ENCODE data around the gene TICAM2.

The TICAM2 gene

GRCh38 chr5:115599924-115600323 lies 2.4 kb downstream of the TICAM2 start:
- DNase-seq (ENCODE audit: low spot score): no peak
- TF ChIP-seq, protein P1, sequence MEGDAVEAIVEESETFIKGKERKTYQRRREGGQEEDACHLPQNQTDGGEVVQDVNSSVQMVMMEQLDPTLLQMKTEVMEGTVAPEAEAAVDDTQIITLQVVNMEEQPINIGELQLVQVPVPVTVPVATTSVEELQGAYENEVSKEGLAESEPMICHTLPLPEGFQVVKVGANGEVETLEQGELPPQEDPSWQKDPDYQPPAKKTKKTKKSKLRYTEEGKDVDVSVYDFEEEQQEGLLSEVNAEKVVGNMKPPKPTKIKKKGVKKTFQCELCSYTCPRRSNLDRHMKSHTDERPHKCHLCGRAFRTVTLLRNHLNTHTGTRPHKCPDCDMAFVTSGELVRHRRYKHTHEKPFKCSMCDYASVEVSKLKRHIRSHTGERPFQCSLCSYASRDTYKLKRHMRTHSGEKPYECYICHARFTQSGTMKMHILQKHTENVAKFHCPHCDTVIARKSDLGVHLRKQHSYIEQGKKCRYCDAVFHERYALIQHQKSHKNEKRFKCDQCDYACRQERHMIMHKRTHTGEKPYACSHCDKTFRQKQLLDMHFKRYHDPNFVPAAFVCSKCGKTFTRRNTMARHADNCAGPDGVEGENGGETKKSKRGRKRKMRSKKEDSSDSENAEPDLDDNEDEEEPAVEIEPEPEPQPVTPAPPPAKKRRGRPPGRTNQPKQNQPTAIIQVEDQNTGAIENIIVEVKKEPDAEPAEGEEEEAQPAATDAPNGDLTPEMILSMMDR (IDR thresholded peaks at IDR 0.05; ENCODE audit: borderline replicate concordance, control extremely low read depth, extremely low read depth, insufficient read depth, missing control alignments): no peak
- in situ Hi-C loops (cut with MboI; ENCODE audit: low sequenced_read_pairs, unreplicated experiment): loop anchor here (25.0 kb wide), 2 partner anchors 288 to 513 kb away; no protein-coding TSS in a partner anchor

DNA sequence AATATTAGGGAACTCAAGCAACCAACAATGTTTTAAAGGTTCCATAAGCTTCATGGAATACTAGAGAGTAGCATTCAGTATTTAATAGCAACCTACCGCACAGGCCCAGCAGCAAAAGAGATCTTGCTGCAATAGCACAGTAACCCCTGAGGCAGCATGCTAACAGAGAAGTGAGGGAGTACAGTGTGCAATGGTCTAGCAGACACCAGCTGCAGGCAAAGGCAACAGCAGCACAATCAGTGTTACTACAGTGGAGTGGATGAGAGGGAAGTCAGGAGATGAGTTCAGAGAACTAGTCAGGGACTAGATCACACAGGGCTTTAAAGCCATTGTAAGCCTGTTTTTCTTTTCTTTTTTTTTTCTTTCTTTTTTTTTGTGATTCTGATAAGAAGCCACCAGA lies 2.8 kb downstream of the TICAM2 start:
- peak; percentile 41 for DNase-seq (ENCODE audit: low spot score)
- in situ Hi-C loops (cut with MboI; ENCODE audit: low sequenced_read_pairs, unreplicated experiment): loop anchor here (25.0 kb wide), 2 partner anchors 287 to 512 kb away; no protein-coding TSS in a partner anchor
- TF ChIP-seq, protein P1 (IDR thresholded peaks at IDR 0.05; ENCODE audit: borderline replicate concordance, control extremely low read depth, extremely low read depth, insufficient read depth, missing control alignments): no peak

DNA sequence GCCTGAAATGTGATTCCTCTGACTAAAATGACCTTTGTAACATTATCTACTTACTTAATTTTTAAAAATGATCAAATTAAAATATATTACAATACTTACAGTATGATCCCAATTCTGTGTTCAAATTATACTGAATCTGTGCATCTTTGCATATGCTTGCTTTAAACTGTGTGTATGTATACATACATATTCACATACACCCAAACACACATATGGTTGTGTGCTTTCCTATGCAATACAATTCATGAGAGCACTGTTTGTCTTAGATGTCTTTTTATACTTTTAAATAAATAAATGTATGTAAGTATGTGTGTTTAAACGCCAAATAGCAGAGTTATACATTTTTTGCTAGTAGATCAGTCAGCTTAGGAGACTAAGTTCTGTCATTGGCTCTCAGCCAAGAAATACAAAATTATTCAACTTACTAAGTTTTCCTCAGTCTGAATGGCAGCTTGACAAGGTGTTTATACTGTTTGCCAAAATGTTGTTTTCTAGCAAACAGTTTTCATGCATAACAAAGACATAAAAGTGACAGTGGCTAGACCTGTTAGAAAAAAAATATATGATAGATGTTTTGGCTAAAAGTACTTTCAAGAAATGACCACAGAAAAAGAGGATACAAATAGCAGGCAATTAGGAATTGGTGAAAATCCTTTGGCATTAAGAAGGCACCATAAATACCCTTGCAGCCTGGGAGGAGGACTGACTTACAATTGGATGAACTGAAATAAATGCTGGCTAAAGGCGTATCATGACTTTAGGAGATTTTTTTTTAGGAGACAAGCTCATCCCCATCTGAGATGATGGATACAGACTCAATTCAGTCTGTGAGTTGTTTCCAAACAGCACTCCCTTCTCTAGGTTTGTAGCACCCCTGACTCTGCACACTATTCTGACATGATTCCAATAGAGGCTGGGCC lies 7.9 kb downstream of the TICAM2 start:
- in situ Hi-C loops (cut with MboI; ENCODE audit: low sequenced_read_pairs, unreplicated experiment): loop anchor here (25.0 kb wide), 2 partner anchors 282 to 507 kb away; no protein-coding TSS in a partner anchor
- DNase-seq (ENCODE audit: low spot score): no peak
- TF ChIP-seq, protein P1 (IDR thresholded peaks at IDR 0.05; ENCODE audit: borderline replicate concordance, control extremely low read depth, extremely low read depth, insufficient read depth, missing control alignments): no peak

DNA sequence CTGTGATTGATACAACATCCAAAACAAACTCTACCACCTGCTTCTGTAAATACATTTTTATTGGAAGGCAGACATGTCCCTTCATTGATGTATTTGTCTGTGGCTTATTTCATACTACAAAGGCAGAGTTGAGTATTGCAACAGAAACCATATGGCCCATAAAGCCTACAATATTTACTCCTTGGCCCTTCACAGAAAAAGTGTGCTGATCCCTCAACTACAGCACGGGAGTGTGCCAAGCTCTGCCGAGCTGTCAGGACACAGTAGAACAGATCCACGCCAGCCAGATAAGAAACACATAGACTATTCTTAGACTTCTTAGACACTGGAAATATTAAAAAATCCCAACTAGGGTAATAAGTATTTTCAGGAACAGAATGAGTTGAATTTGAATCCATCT lies 13.2 kb downstream of the TICAM2 start:
- TF ChIP-seq, protein P1 (IDR thresholded peaks at IDR 0.05; ENCODE audit: borderline replicate concordance, control extremely low read depth, extremely low read depth, insufficient read depth, missing control alignments): no peak
- DNase-seq (ENCODE audit: low spot score): no peak
- in situ Hi-C loops (cut with MboI; ENCODE audit: low sequenced_read_pairs, unreplicated experiment): loop anchor here (25.0 kb wide), 2 partner anchors 277 to 502 kb away; no protein-coding TSS in a partner anchor

DNA sequence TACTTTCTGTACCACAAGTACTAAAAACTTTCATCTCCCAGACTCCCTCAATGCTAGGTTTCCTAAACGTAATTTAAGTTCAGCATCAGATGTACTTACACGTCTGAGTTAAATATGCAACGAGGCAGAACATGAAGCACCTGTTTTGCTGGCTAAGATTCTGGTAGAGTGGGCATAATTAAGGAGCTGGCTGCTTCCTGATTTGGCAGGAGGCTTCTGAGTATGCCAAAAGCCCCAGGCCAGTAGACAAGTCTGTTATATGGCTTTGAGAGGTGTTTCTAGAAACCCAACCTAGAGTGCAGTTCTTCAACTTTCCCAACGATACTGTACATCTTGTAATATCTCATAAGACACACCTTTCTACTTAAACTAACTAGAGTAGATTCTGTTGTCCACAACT lies 13.6 kb downstream of the TICAM2 start:
- in situ Hi-C loops (cut with MboI; ENCODE audit: low sequenced_read_pairs, unreplicated experiment): loop anchor here (25.0 kb wide), 2 partner anchors 276 to 501 kb away; no protein-coding TSS in a partner anchor
- TF ChIP-seq, protein P1 (IDR thresholded peaks at IDR 0.05; ENCODE audit: borderline replicate concordance, control extremely low read depth, extremely low read depth, insufficient read depth, missing control alignments): no peak
- DNase-seq (ENCODE audit: low spot score): no peak

- TF ChIP-seq, protein P1 (IDR thresholded peaks at IDR 0.05; ENCODE audit: borderline replicate concordance, control extremely low read depth, extremely low read depth, insufficient read depth, missing control alignments): peak; percentile 25
- in situ Hi-C loops (cut with MboI; ENCODE audit: low sequenced_read_pairs, unreplicated experiment): loop anchor here (25.0 kb wide), 2 partner anchors 274 to 499 kb away; no protein-coding TSS in a partner anchor
- no peak for DNase-seq (ENCODE audit: low spot score)
Measured at GRCh38 chr5:115586525-115587146, 15.6 kb downstream of the TICAM2 start.

Data from GM13976 (cell line).